ENCODE data around the gene HK3. TPM values are rescaled to one million over a fixed set of nuclear protein-coding genes. Genes with fewer than 3 reads are reported as not detected.

The HK3 gene, protein sequence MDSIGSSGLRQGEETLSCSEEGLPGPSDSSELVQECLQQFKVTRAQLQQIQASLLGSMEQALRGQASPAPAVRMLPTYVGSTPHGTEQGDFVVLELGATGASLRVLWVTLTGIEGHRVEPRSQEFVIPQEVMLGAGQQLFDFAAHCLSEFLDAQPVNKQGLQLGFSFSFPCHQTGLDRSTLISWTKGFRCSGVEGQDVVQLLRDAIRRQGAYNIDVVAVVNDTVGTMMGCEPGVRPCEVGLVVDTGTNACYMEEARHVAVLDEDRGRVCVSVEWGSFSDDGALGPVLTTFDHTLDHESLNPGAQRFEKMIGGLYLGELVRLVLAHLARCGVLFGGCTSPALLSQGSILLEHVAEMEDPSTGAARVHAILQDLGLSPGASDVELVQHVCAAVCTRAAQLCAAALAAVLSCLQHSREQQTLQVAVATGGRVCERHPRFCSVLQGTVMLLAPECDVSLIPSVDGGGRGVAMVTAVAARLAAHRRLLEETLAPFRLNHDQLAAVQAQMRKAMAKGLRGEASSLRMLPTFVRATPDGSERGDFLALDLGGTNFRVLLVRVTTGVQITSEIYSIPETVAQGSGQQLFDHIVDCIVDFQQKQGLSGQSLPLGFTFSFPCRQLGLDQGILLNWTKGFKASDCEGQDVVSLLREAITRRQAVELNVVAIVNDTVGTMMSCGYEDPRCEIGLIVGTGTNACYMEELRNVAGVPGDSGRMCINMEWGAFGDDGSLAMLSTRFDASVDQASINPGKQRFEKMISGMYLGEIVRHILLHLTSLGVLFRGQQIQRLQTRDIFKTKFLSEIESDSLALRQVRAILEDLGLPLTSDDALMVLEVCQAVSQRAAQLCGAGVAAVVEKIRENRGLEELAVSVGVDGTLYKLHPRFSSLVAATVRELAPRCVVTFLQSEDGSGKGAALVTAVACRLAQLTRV
- total RNA-seq: under 0.01 and 0.06 TPM in 2 replicates

GRCh38 chr5:176899296-176899891 lies at the start of gene HK3:
Gene HK3 (minus strand): TSS chr5:176899346. CDS start chr5:176896159, 3,187 bp downstream.

Other genes starting within 250 kb of the HK3 start
- gene UNC5A, start 88.8 kb downstream of the HK3 start, total RNA-seq: 0.97 and 3.3 TPM in 2 replicates
- 33.0 and 71.6 TPM in 2 replicates for gene UIMC1, start 107.4 kb upstream of the HK3 start, total RNA-seq
- gene ZNF346, start 123.3 kb upstream of the HK3 start, total RNA-seq: 13.8 and 26.1 TPM in 2 replicates
- 1.3 and 3.6 TPM in 2 replicates for gene FGFR4, start 187.6 kb upstream of the HK3 start, total RNA-seq
- 25.1 and 53.0 TPM in 2 replicates for gene NSD1, start 234.4 kb upstream of the HK3 start, total RNA-seq

Measured in bladder microvascular endothelial cell (primary cell).